Stimulated activated effector memory CD8-positive, alpha-beta T cell treated with anti-CD3 and anti-CD28 coated beads, Interleukin-12 subunit alpha, Interleukin-12 subunit beta, amount 100 ng/mL, for 72 hours (primary cell): ENCODE results near the gene BZW1.

ENCODE experiments used
- ATAC-seq: fragments of 150-1000 bp; cut with Tn5 transposase; 2 replicates; pipeline ENCODE4 v1.10.0; 2021
- DNase-seq, 2 donors: peaks; one replicate each; pipeline ENCODE4 v3.0.0; 2021 to 2022; ENCODE audit warnings: low spot score in 2 of 2
- H3K27ac Mint-ChIP-seq: one replicate; pipeline ENCODE4 v1.8.0; 2022; ENCODE audit warnings: mild to moderate bottlenecking, mixed read lengths
- H3K36me3 Mint-ChIP-seq: one replicate; pipeline ENCODE4 v1.8.0; 2022; ENCODE audit warnings: mild to moderate bottlenecking, mixed read lengths
- H3K4me1 Mint-ChIP-seq: one replicate; pipeline ENCODE4 v1.8.0; 2022; ENCODE audit warnings: mixed read lengths
- H3K4me3 Mint-ChIP-seq: one replicate; pipeline ENCODE4 v1.8.0; 2022; ENCODE audit warnings: mild to moderate bottlenecking, mixed read lengths
- H3K9me3 Mint-ChIP-seq: one replicate; pipeline ENCODE4 v1.8.0; 2022; ENCODE audit warnings: mixed read lengths

BZW1 gene

DNA sequence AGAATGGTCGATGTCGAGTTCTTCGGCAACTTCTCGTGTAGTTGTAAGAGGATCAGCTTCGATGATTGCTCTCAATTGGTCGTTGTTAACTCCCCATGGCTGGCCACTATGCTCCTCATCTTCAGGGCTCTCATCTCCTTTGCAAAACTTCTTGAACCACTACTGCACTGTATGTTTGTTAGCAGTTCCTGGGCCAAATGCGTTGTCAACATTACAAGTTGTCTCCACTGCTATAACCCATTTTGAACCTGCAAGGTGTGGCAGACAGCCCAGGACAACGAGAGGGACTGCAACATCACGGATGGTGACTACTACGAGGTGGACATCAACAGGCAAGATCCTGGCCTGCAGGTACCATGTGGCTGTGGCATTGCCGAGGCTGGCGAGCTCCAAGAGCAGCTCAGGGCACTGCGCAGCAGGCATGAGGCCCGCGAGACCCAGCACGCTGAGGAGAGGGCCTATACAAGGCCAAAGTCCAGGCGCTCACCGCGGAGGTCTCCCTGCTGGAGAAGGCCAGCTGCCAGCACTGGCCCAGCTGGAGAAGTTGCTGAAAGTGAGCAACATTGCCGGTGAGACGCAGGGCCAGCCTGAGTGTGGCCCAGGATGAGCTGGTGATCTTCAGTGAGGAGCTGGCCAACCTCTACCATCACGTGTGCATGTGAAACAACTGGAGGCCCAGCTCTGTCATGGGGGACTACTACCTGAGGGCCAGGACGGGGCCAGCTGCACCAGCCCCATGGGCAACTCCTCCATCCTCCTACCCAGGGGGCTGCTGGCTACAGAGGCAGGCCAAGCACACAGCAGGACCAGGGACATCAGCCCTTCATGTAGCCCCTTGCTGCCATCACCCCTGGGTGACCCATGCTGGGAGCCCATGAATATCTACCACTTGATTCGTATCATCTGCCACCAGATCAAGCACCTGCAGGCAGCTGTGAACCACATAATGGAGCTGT is 32.6 kb downstream of the BZW1 start:
- Mint-ChIP-seq H3K36me3 (no peaks in the 10 kb centered on the region), H3K4me3 (no peak overlapping the region)

DNA sequence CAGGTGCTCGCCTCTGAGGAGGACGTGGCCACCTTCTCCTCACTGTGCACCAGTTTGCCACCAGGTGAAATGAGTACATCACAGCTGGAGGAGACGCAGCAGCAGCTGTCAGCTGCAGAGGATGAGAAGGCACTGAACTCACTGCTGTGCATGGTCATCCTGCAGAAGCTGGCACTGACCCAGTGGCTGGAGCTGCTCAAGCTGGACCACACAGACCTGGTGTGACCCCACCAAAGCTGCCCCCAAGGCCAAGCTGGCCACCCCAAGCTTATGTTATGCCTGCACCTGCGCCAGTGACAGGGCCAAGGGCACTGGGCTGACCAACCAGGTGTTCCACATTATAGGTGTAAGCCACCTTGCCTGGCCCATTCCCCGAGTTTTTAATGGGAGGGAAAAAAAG is 33.5 kb downstream of the BZW1 start:
- peaks cover 2% of the 10 kb centered on the region for H3K36me3 Mint-ChIP-seq
- ATAC-seq, result peak; percentile 19
- no peak overlapping the region for H3K4me3 Mint-ChIP-seq

More for the DNA sequence above, 32.6 kb downstream of the BZW1 start:
- Mint-ChIP-seq H3K4me1 (no peaks in the 10 kb centered on the region), H3K9me3 (no peaks in the 10 kb centered on the region), H3K27ac (no peak overlapping the region)
- ATAC-seq, result peak; percentile 35
- DNase-seq, result no peak

DNA sequence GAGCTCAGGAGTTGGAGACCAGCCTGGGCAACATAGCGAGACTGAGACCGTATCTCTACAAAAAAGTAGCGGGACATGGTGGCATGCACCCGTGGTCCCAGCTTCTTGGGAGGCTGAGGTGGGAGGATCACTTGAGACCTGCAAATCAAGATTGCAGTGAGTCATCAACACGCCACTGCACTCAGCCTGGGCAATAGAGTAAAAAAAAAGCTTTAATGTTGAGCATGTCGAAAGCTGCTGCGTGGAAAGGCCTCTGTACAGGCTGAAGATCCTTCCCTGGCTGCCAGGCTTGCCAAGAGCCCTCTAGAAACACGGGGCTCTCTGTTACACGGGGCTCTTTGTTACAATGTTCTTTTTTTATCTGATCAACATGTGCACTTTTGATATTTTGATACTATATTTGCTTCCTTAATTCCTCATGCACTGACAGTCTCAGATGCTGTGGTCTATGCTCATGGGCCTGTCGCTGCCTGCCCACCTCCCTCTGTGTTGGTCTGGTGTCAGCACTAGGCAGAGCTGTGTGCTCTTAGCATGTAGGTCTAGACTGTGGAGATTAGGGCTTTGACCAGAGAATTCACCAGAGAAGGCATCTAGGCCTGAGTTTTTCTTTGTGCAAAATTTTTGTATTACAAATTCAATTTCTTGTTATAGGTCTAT is 34.1 kb downstream of the BZW1 start:
- peaks cover 9% of the 10 kb centered on the region for H3K36me3 Mint-ChIP-seq
- DNase-seq, result no peak
- H3K9me3 Mint-ChIP-seq, result no peaks in the 10 kb centered on the region
- ATAC-seq, result no peak
- H3K4me3 Mint-ChIP-seq, result no peak overlapping the region
- H3K27ac Mint-ChIP-seq, result no peak overlapping the region
- no peaks in the 10 kb centered on the region for H3K4me1 Mint-ChIP-seq

More for the DNA sequence above, 33.5 kb downstream of the BZW1 start:
- Mint-ChIP-seq H3K4me1 (no peaks in the 10 kb centered on the region), H3K27ac (no peak overlapping the region), H3K9me3 (no peaks in the 10 kb centered on the region)
- peak in 1 of 2 donors; percentile 40 for DNase-seq

DNA sequence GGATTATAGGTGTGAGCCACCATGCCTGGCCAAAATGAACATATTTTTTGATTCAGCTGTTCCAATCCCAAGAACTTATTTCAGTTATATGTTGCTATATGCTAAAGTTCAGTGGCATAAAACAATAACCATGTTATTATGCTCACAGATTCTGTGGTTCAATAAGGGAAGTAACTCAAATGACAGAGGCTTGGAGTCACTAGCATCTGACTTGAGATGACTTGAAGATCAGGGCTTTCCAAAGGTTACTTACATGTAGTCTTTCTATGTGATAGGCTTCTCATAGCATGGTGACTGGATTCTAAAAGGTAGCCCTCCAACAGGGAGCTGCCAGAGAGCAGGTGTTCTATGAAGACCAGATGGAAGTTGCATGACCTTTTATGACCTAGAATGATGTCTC is 35.6 kb downstream of the BZW1 start:
- Mint-ChIP-seq H3K27ac (no peak overlapping the region), H3K36me3 (peaks cover 23% of the 10 kb centered on the region), H3K4me3 (no peak overlapping the region), H3K4me1 (no peaks in the 10 kb centered on the region), H3K9me3 (no peaks in the 10 kb centered on the region)
- DNase-seq, result peak in 1 of 2 donors; percentile 36
- ATAC-seq, result no peak

DNA sequence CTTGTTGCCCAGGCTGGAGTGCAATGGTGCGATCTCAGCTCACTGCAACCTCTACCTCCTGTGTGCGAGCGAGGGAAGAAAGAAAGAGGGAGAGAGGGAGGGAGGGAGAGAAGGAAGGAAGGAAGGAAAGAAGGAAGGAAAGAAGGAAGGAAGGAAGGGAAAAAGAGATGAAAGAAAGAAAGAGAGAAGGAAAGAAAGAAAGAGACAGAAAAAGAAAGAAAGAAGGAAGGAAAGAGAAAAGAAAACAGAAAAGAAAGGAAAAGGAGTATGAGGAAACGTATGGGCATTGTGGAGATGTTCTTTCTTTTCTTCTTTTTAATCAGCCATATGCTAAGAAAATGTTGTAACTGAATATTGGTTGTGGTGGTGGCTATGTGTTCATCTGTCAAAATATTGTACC is 36.2 kb downstream of the BZW1 start:
- no peak overlapping the region for H3K27ac Mint-ChIP-seq
- H3K4me3 Mint-ChIP-seq, result no peak overlapping the region
- DNase-seq (no peak), ATAC-seq (no peak)
- no peaks in the 10 kb centered on the region for H3K9me3 Mint-ChIP-seq
- peaks cover 30% of the 10 kb centered on the region for H3K36me3 Mint-ChIP-seq
- no peaks in the 10 kb centered on the region for H3K4me1 Mint-ChIP-seq

- H3K4me1 Mint-ChIP-seq, result no peaks in the 10 kb centered on the region
- ATAC-seq (no peak), DNase-seq (no peak)
- no peak overlapping the region for H3K4me3 Mint-ChIP-seq
- H3K27ac Mint-ChIP-seq, result peak overlapping the region; percentile 73
- H3K9me3 Mint-ChIP-seq, result no peaks in the 10 kb centered on the region
- peaks cover 57% of the 10 kb centered on the region for H3K36me3 Mint-ChIP-seq
Observed at GRCh38 chr2:200850512-200851256, 39.0 kb downstream of the BZW1 start.

GRCh38 chr2:200851398-200852248 is 39.9 kb downstream of the BZW1 start:
- Mint-ChIP-seq H3K4me3 (no peak overlapping the region), H3K36me3 (peaks cover 67% of the 10 kb centered on the region), H3K27ac (peak overlapping the region; percentile 40), H3K4me1 (peaks cover 3% of the 10 kb centered on the region), H3K9me3 (no peaks in the 10 kb centered on the region)
- DNase-seq, result no peak
- ATAC-seq, result no peak

DNA sequence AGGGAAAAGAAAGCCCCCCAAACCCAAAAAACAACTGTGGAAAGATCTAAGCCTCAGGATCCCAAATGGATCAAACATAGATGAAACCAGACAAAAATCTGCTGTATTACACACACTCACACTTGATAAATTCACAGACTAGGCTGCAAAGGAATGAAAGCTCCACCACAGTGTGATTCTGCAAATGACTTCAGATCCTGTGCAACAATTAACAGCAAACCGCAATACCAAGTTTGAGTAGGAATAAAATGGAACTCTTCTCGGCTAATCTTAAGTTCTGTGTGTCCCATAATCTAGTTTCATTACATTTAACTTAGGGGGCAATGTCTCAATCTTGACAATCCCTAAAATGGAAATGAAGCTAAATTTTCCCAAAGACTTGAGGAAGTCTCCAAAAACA is 40.9 kb downstream of the BZW1 start:
- peak overlapping the region; percentile 40 for H3K27ac Mint-ChIP-seq
- ATAC-seq, result no peak
- no peaks in the 10 kb centered on the region for H3K9me3 Mint-ChIP-seq
- DNase-seq, result no peak
- H3K4me3 Mint-ChIP-seq, result no peak overlapping the region
- peaks cover 77% of the 10 kb centered on the region for H3K36me3 Mint-ChIP-seq
- peaks cover 13% of the 10 kb centered on the region for H3K4me1 Mint-ChIP-seq

DNA sequence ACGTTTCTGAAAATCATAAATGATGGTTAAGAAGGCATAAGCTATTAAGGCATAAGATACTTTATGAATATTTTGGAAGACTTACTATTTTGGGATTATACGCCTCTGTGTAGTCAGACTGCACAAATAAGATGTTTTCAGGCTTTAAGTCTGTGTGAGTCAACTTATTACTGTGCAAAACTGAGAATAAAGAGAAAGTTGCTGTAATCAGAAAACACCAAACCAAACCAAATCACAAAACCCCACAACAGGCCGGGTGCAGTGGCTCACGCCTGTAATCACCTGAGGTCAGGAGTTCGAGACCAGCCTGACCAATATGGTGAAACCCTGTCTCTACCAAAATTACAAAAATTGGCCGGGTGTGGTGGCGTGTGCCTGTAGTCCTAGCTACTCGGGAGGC is 45.1 kb downstream of the BZW1 start:
- DNase-seq (no peak), ATAC-seq (peak; percentile 78)
- H3K4me3 Mint-ChIP-seq, result no peak overlapping the region
- peak overlapping the region; percentile 98 for H3K27ac Mint-ChIP-seq
- peaks cover 49% of the 10 kb centered on the region for H3K4me1 Mint-ChIP-seq
- H3K9me3 Mint-ChIP-seq, result no peaks in the 10 kb centered on the region
- peaks cover 100% of the 10 kb centered on the region for H3K36me3 Mint-ChIP-seq

GRCh38 chr2:200860092-200860795 is 48.5 kb downstream of the BZW1 start:
- ATAC-seq (no peak), DNase-seq (no peak)
- Mint-ChIP-seq H3K4me1 (peaks cover 59% of the 10 kb centered on the region), H3K9me3 (no peaks in the 10 kb centered on the region), H3K4me3 (peak overlapping the region; percentile 86), H3K36me3 (peaks cover 96% of the 10 kb centered on the region), H3K27ac (peak overlapping the region; percentile 98)

DNA sequence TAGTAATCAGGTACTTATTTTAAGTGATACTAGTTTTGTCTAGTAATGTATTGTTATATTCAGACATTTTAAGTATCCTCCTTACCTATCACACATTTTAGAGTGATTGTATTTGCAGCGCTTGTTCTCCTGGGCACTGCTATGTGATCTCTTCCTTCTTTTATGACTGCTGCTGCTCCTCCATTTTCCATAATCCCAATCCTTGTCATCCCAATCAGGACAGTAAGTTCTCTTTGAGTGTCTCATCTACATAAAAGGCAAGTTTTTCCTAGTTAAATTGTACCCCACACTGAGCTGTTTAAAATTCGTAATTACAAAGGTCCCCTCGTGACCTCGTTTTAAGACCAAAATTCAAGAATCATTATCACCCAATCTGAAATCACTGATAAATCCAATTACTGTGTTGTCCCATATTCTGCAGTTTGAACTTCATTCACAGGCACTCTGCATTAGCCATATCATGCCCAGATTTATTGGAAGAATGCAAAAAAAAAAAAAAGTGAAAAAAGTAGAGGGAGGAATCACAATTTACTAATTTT is 50.0 kb downstream of the BZW1 start:
- H3K4me3 Mint-ChIP-seq, result peak overlapping the region; percentile 86
- H3K27ac Mint-ChIP-seq, result peak overlapping the region; percentile 98
- H3K4me1 Mint-ChIP-seq, result peaks cover 55% of the 10 kb centered on the region
- H3K36me3 Mint-ChIP-seq, result peaks cover 82% of the 10 kb centered on the region
- DNase-seq, result no peak
- no peaks in the 10 kb centered on the region for H3K9me3 Mint-ChIP-seq
- no peak for ATAC-seq

- Mint-ChIP-seq H3K4me3 (peak overlapping the region; percentile 86), H3K9me3 (no peaks in the 10 kb centered on the region), H3K36me3 (peaks cover 73% of the 10 kb centered on the region), H3K4me1 (peaks cover 46% of the 10 kb centered on the region), H3K27ac (peak overlapping the region; percentile 98)
- DNase-seq (peak; percentile 39 to 75), ATAC-seq (peak; percentile 80)
Observed at GRCh38 chr2:200862532-200863000, 50.9 kb downstream of the BZW1 start.

DNA sequence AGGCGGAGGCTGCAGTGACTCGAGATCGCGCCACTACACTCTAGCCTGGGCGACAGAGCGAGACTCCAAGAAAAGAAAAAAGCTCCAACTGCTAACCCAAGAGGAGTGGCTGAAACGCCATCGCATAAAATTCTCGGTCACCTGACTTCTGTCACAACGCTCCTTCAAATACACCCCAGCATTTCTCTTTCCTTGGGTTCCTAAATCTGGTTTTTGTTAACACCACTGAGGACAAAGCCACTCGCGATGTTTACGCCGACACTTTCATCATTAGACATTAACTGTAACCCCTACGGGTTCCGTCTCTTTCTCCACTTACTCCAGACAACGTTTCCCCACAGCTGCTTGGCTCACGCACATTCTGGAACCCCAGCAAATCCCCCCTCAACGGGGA is 52.1 kb downstream of the BZW1 start:
- peak overlapping the region; percentile 98 for H3K27ac Mint-ChIP-seq
- no peak for DNase-seq
- peak overlapping the region; percentile 86 for H3K4me3 Mint-ChIP-seq
- peaks cover 39% of the 10 kb centered on the region for H3K4me1 Mint-ChIP-seq
- H3K9me3 Mint-ChIP-seq, result no peaks in the 10 kb centered on the region
- H3K36me3 Mint-ChIP-seq, result peaks cover 65% of the 10 kb centered on the region
- peak; percentile 0 for ATAC-seq
